ENCODE measurements around the gene ATP5MG.
"Not testable (repeated sequence)": the region's sequence is repeated elsewhere in the genome, so short reads cannot be mapped to it uniquely, and the experiment has no call there.

ATP5MG gene

GRCh38 chr11:118406599-118407166, 5.3 kb downstream of the ATP5MG start:
- in situ Hi-C loops (cut with MboI; ENCODE audit: low sequenced_read_pairs), result no loop called here

DNA sequence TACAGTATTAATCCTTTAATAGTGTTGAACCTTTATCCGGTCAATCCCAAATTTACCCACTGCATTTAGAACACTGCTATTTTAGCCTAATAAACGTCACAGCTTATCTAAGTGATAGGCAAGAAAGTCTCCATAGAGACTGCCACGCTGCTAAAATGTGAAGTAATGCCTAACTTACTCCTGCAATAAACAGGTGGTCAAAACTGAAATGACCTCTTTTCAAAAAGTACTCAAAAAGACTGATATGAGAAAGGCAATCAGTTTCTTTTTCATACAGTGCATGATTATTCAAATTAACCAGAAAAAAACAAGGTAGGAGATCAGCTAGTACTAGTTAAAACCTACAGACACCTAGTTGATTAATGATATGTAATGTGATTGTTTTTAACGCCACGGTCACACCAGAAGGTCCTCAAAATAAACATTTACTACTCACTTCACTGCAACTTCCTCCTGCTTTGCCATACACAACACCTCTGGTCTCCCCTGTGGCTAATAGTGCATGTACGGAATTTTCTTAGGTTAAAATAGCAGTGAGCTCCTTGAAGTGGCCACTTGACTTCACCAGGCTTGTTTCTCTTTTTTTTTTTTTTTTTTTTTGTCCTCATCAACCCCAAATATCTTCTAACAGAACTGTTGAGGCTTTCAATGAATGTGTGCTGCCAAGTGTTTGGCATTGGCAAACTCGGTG, 8.8 kb downstream of the ATP5MG start:
- in situ Hi-C loops (cut with MboI; ENCODE audit: low sequenced_read_pairs), result no loop called here

DNA sequence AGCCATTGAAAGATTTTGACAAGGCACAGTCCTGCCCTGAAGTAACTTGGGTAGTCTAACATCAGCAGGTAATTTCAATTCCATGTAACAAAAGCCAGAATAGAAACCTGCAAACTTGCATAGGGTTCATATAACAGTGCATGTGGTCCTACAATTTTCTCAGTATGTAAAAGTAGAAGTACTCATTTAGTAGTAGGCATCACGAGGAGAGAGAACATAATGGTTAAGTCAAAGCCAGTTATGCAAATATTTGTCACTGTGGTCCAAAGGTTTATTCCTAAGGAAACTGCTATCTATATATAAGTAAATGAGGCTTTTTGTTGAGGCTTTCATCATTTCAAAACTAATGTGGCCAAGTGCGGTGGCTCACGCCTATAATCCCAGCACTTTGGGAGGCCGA, 10.1 kb downstream of the ATP5MG start:
- in situ Hi-C loops (cut with MboI; ENCODE audit: low sequenced_read_pairs), result no loop called here

DNA sequence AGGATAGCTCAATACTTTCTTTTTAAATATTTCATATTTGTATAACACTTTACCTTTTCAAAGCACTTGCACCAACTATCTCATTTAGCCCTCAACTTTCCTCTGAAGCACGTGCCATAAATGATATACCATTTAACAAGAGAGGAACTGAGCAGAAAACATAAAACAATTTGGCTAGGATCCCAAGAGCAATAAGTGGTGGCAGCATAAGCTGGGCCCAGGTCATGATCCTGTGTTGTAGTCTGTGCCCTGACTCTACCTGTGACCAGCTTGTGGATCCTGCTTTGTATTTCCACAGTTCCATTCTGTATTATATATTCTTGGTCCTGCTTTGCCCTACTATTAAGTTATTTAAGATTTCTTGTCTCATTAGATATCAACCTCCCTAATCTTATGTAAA, 11.5 kb downstream of the ATP5MG start:
- in situ Hi-C loops (cut with MboI; ENCODE audit: low sequenced_read_pairs), result no loop called here

- in situ Hi-C loops (cut with MboI; ENCODE audit: low sequenced_read_pairs), result no loop called here
Measured at GRCh38 chr11:118415062-118415738, 13.8 kb downstream of the ATP5MG start.

DNA sequence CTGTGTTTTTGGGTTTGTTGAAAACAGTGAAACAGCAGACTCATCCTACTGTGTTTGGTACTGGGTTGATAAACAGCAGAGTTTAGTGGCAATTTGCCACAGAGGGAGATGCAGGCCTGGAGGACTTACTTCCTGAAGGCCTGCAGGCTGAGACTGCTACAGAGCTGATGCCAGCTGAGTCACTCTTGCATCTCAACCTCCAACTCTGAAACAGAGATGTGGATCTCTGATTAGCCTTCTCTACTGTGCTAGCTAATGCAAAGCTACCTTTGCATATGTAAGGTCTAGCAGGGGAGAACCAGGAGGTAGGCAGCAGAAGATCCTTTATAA, 14.3 kb downstream of the ATP5MG start:
- in situ Hi-C loops (cut with MboI; ENCODE audit: low sequenced_read_pairs), result no loop called here

DNA sequence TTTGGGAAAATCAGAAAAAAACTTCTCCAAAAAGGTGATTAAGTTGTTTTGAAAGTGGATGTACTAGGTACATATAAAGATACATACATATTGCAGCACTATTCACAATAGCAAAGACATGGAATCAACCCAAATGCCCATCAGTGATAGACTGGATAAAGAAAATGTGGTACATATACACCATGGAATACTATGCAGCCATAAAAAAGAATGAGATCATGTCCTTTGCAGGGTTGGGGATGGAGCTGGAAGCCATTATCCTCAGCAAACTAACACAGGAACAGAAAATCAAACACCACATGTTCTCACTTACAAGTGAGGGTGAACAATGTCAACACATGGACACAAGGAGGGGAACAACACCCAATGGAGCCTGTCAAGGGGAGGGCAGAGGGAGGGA, 15.5 kb downstream of the ATP5MG start:
- in situ Hi-C loops (cut with MboI; ENCODE audit: low sequenced_read_pairs), result not testable (repeated sequence)

DNA sequence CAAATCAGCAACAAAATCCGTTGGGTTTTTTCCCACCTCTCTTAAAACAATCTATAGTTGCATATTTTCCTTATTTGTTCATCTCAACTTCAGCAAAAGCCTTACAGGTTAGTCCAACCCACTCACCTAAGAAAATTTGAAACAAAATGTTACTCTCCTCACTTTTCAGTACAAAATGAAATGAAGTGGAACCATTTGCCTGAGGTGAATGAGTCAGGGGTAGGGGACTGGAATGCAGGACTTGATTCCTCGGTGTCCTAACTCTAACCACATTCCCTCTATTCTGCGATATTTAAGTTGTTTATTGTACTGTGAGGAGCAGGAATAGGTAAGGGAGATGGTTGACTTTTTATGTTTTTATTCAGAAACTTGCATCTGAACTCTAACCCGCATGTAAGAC, 16.4 kb downstream of the ATP5MG start:
- in situ Hi-C loops (cut with MboI; ENCODE audit: low sequenced_read_pairs), result no loop called here

GRCh38 chr11:118418766-118419165, 17.4 kb downstream of the ATP5MG start:
- in situ Hi-C loops (cut with MboI; ENCODE audit: low sequenced_read_pairs), result no loop called here

DNA sequence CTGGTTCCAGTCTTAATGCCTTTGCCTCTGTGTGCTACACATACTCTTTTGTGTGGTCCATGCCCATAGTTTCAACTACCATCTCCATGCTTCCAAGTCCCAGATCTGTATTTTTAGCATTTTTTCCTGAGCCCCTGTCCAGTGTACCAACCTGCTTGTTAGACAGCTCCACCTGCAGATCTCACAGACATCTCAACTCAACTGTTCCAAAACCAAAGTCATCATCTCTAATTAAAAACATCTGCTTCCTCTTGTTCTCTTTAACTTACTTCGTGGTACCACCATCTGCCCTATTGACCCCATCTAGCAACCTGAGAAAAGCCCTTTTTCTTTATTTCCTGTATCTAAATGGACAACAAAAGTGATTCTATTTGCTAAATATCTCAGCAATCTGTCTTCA, 26.3 kb downstream of the ATP5MG start:
- in situ Hi-C loops (cut with MboI; ENCODE audit: low sequenced_read_pairs), result no loop called here

DNA sequence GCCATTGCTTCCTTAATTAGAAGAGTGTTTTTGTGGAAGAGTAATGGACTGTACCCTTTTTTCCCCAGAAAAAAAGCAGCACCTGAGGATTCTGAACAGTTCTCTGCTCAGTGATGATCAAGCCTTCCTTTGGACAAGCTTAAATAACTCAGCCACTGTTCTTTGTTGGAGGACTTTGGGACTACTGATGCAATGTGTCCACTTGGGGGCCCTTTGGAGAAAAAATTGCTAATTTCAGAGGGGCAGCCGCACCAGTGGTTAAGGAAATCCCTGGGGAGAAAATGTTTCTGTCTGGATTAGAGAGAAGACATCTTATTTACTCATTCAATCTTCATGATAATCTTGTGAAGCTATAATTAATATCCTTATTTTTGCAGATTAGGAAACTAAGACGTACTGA, 29.6 kb downstream of the ATP5MG start:
- in situ Hi-C loops (cut with MboI; ENCODE audit: low sequenced_read_pairs), result no loop called here

GRCh38 chr11:118434123-118434552, 32.7 kb downstream of the ATP5MG start:
- in situ Hi-C loops (cut with MboI; ENCODE audit: low sequenced_read_pairs), result no loop called here

DNA sequence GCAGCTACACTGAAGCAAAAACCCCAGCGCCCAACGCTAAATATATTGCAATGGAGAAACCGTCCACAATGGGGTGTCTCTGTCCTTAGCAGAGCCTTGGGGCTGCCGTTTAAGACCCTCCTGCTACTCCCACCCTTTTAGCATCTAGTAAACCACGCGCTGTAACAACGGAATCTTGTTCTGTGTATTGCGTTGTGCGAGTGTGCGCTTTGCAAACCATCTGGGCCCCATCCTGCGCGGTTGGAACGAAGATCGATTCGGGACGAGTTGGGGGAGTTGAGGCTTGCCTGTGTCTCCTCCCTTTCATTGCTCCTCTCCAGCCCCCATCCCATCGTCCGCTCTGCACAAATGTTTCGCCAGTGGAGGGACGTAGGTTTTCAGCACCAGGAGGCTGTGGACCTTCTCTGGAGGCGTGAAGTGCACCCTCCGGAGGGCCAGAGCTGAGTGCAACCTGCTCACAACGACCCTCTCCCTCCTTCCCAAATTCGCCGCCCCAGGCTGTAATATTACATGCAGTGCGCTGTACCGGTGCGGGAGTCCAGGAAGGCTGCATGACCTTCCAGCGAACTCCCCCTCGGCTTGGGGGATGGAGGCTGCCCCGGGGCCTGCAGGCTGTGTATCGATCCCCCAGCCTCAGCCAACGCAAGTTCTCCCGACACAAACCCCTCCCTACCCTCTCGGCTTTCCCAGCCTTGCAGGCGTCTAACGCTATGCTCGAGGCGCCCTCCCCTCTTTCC, 33.3 kb downstream of the ATP5MG start:
- in situ Hi-C loops (cut with MboI; ENCODE audit: low sequenced_read_pairs), result no loop called here

GRCh38 chr11:118435290-118435892, 34.0 kb downstream of the ATP5MG start:
- in situ Hi-C loops (cut with MboI; ENCODE audit: low sequenced_read_pairs), result no loop called here

DNA sequence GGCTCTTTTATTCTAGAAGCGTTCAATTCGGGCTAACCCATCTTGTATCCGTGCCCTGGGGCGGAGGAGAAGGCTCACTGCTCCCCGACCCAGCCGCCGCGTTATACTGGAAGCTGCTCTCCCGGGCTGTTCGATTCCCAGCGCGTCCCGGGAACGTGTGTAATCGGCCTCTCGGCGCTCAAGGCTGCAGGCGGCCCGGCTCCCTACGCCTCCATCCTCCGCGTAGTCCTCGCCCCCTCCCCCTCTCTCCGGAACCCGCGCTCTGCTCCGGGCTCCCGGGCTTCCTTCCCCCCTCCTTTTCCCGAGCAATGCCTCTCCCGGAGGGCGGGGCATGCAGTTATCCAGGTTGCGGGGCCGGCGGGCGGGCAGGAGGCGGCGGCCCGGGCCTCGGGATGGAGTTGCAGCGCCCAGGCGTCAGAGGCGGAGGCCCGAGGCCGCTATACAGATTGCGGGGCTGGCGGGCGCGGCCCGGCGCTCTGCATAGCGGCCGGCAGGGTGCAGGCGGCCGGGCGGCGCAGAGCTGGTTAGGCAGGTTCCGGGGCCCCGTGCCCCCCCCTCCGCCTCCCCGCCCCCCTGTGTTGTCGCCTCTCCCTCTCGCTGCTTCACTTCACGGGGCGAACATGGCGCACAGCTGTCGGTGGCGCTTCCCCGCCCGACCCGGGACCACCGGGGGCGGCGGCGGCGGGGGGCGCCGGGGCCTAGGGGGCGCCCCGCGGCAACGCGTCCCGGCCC, 34.7 kb downstream of the ATP5MG start, which contains the start of gene KMT2A:
Gene KMT2A (plus strand): TSS at position 600 of the 732 bp plus-strand sequence. CDS start 21 bp downstream, at position 621.
- in situ Hi-C loops (cut with MboI; ENCODE audit: low sequenced_read_pairs), result no loop called here

DNA sequence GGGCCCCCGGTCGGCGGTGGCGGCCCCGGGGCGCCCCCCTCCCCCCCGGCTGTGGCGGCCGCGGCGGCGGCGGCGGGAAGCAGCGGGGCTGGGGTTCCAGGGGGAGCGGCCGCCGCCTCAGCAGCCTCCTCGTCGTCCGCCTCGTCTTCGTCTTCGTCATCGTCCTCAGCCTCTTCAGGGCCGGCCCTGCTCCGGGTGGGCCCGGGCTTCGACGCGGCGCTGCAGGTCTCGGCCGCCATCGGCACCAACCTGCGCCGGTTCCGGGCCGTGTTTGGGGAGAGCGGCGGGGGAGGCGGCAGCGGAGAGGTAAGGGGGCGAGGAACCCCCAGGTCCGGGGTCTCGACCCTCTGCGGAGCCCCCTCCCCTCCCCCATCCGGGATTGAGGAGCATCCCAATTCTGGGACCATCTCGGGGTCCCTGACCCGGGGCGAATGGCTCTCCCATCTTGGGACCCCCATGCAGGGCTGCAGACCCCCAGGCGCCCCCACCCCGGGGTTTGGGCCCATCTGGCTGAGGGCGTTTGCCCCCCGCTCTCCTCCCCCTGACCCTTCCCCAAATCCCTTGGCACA, 35.3 kb downstream of the ATP5MG start:
- in situ Hi-C loops (cut with MboI; ENCODE audit: low sequenced_read_pairs), result no loop called here

GRCh38 chr11:118437208-118438125, 36.1 kb downstream of the ATP5MG start:
- in situ Hi-C loops (cut with MboI; ENCODE audit: low sequenced_read_pairs), result no loop called here

- in situ Hi-C loops (cut with MboI; ENCODE audit: low sequenced_read_pairs), result no loop called here
Measured at GRCh38 chr11:118438314-118438931, 37.0 kb downstream of the ATP5MG start.

DNA sequence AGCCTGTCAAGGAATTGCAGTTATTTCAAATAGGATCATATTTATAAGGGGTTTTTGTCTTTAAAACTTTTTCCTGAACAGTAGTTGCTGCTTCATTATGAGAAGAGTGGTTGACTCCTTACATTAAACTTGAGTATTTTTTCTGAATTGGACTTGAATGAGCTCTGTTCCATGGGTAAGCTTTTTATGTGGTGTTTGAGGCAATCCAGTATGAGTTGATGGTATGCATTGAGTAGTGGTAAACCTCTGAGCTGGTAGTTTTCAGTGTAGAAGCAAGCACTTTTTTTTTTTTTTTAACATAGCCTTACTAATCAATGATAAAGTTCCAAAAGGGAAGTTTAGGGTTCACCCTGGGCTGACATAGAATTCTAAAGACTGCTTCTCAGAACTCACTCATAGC, 38.2 kb downstream of the ATP5MG start:
- in situ Hi-C loops (cut with MboI; ENCODE audit: low sequenced_read_pairs), result no loop called here

Data from hTERT RPE-1 (cell line).